Measurements from ENCODE around the gene METTL8.
"Not testable (repeated sequence)": the region's sequence is repeated elsewhere in the genome, so short reads cannot be mapped to it uniquely, and the experiment has no call there.

Gene METTL8

DNA sequence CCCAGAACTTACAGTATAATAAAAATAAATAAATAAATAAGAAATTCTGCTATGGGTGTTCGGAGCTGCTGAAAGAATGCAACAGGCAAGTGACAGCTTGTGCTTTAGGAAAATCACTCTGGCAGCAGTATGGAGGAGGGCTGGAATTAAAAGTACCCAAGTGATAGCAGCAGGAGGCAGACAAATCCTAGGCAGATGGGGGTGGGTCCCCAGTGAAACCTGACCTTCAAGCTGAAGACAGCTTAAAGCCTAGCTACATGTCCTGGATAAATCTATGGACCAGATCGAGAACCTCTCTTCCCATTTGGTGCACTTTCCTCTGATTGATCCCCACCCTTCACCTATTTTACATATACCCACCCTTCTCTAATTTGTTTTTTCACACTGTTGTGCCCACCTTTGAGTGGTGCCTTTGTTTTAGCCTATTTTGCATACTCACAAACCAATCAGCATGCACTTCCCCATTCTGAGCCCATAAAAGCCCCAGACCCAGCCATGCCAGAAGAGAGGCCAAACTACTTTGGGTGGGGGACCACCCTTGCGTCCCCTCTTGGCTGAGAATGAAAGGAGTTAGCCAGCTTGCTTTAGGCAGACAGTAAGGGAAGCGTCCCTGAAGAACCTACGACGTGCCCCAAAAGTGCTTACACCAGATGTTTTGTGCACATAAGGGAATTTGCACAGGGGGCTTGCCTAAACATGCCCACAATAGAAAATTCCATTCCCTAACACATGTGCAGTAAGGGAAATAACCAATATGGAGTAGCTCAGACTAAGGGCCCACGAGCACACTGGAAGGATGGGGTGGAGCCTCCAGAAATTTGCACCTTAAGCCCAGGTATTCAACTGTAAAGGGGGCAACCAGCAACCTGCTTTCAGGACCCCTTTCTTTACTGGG is 3.0 kb downstream of the METTL8 start:
- no peak for DNase-seq

DNA sequence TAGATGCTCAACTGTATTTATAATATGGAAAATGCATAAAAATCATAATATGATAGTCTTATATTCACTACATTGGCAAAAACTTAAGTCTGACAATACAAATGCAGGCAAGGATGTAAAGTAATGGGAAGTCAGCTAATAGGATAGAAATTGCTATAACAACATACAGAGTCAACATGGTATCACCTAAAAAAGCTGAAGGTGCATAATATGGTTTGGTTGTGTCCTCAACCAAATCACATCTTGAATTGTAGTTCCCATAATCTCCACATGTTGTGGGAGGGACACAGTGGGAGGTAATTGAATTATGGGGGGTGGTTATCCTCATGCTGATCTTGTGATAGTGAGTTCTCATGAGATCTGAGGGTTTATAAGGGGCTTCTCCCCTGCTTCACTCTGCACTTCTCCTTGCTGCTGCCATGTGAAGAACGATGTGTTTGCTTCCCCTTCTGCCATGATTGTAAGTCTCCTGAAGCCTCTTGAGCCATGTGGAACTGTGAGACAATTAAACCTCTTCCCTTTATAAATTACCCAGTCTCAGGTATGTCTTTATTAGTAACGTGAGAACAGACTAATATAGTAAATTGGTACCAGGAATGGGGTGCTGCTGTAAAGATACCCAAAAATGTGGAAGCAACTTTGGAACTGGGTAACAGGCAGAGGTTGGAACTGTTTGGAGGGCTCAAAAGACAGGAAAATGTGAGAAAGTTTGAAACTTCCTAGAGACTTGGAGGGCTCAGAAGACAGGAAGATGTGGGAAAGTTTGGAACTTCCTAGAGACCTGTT is 10.9 kb downstream of the METTL8 start:
- DNase-seq, result not testable (repeated sequence)

DNA sequence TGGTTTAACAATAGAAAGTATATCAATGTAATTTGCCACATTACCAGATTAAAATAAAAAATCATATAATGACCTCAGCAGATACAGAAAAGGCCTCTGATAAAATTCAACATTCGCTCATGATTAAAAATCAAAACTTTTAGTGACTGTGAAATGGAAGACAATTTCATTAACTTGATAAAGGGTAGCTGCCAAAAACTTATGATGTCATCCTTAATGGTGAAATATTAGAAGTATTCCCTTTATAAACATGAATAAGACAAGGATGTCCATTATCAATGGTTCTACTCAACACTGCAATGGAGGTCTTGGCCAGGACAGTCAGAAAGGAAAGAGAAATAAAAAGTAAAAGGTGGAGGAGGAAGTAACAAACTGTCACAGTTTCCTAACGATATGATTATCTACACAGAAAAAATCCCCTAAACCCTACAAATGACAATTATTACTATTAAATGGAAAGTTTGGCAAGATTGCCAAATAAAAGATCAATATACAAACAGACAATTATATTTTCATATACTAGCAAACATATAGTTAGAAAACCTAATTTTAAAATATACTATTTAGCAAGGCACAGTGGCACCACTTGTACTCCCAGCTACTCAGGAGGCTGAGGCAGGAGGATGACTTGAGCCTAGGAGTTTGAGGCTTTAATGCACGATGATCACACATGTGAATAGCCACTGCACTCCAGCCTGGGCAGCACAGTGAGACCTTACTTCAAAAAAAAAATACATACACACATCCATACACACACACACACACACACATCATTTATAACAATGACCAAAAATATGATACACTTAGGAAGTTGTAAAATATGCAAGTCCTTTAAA is 12.8 kb downstream of the METTL8 start:
- DNase-seq, result no peak

DNA sequence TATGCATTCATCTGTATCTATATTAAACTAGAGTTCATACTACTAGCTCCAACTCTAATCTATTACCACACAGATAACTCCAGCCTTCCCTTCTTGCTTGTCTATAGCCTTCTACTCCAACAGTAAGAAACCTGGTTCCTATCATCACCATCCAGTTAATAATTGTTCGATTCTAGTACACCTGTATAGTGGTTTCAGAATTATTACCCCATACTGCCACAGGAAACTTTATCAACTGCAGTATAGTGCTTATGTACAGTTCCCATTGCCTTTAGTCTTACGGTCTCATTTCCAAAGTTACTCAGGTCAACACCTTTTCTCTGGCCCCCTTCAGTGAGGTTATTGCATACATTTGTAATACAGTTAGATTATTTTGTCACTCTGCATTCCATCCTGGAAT is 14.5 kb downstream of the METTL8 start:
- no peak for DNase-seq

DNA sequence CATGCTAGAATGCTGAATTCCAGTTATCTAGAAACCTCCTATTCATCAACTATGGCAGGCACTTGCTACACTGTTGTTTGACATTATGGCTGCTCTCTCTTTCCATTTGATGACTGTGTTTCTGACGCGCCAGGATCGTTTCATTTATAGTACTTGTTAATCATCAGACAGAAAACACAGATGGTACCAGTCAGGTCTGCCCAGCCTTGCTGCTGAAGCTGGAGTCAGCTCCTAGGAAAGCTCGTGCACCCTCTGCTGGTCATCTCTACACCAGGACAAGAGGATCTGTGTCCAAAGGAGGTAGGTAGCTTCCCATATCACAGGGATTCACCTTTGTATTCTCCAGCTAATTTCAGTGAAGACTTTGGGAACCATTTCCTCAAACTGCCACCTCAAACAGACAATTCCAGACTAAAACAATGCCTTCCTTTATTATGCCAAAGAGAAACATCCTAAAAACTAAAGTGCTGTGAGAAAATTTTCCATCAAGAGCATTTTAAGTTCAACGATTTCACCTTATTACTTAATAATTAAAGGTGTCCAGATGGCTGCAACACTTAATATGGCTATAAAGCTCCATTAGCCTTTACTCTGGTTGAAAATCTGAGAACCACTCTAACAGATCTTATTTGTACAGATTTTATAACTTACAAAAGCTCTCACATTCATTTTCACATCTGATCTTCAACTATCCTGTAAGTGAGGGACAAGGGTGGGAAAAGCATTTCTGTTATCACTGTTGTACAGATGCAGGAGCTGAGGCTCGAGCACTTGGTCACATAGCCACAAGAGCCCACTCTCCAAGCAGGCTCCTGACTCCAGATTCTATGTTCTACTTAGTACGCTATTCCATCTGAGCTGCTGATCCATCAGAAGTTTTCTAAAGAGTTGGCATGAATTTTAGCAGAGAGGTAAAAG is 17.5 kb downstream of the METTL8 start:
- DNase-seq, result peak in 54 of 56 donors; percentile 6 to 89 (median 62)

DNA sequence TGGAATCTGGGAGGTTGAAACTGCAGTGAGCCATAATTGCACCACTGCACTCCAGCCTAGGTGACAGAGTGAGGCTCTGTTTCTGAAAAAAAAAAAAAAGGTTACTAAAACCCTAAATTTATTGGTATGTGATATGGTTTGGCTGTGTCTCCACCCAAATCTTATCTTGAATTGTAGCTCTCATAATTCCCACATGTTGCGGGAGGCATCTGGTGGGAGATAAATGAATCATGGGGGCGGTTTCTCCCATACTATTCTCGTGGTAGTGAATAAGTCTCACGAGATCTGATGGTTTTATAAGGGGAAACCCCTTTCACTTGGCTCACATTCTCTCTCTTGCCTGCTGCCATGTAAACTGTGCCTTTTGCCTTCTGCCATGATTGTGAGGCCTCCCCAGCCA is 19.1 kb downstream of the METTL8 start:
- DNase-seq, result not testable (repeated sequence)

DNA sequence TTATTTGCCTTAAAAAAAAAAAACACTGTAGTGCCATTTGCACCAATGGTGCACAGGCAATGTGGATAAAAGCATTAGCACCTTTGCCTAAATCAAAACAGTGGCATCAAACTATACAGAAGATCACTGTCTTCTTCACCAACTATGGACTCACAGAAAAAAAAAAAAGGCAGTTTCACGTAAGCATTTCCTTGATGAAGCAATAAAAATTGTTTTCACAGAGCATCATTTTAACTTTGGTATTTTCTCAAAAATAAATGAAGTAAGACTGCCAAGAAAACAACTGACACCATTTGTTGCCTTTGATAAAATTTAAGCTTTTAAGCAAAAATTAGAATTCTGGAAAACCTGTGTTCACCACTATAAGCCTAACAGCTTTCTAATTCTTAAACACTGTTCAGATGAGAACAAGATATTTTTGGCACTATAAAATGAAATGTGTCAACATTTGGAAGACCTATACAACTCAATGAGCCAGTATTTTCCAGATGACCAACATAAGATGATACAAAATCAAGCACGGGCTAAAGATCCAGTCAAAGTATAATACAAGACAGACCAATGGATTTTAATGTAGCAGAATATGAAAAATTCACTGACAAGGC is 21.1 kb downstream of the METTL8 start:
- DNase-seq, result no peak

DNA sequence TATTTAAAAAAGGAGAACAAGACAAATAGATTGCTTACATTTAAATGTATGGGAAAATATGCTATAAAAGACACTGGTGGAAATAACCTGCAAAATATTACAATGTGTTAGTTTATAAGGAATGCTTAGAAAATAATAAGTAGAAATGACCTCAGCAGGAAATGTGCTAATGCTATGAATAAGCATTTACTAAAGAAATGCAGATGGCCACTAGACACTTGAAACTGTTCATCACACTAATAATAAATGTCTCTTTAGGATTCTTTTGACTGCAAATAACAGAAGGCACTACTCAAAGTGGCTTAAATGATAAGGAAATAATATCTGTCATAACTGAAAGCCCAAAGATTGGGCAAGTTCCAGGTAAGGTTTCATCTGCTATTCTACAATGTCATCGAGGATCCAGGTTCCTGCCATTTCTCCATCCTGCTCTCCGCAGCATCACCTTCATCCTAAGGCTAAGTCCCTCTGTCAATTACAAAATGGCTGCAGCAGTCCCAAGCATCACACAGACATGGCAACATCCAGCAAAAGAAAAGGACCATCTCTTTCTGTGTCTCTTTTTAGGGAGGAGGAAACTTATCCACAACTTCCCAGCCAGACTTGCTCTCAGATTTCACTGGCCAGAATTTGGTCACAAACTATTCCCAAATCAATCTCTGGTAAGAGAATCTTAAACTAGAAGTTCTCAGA is 21.9 kb downstream of the METTL8 start:
- no peak for DNase-seq

DNA sequence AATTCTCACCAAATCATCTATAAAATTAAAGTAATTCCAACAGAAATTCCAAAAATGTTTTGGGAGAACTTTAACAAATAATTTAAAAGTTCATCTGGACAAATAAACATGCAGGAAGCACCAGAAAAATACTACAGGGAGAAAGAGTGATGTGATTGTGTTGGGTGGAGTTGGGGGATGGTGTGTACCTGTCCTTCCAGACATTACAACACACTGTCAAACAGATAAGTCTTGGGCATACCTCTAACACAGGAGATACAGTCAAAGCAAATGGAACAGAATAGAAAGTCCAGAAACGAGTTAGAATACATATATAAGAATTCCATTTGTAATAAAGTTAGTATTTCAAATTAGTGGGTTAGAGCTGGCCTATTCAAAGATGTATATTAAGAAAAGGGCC is 22.6 kb downstream of the METTL8 start:
- DNase-seq, result no peak

DNA sequence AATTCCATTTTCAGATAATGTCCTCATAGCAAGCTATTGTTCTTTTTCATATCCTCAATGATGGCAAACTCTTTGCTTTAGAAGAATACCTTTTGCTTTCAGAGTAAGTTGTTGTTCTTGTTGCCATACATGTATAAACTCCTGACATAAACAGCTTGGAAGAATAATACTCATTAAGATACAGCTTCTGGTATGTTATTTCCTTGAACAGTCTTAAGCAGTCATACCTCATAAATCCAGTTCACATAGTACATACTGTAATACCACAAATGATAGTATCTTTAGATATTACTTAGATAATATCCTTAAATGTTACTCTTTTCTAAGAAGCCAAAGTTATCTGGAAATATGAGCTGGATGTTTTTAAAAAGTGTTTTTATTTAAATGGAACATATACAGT is 23.2 kb downstream of the METTL8 start:
- no peak for DNase-seq

DNA sequence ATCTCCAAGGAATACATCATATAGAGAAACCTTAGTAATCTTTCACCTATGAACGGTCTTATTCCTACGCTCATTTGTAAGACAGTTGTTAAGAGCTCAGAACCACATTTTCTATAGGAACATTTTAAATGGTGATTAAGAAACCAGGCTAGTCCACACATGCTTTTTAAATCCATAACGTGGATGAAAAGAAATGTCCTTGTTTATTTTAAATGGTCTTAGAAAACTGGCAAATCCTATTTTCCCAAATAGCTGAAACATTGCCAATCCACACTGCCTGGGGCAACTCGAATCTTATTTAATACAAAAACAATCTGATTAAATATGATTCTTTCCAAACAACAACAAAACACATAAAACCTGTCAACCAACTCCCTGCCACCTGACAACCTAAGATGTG is 23.7 kb downstream of the METTL8 start:
- no peak for DNase-seq

DNA sequence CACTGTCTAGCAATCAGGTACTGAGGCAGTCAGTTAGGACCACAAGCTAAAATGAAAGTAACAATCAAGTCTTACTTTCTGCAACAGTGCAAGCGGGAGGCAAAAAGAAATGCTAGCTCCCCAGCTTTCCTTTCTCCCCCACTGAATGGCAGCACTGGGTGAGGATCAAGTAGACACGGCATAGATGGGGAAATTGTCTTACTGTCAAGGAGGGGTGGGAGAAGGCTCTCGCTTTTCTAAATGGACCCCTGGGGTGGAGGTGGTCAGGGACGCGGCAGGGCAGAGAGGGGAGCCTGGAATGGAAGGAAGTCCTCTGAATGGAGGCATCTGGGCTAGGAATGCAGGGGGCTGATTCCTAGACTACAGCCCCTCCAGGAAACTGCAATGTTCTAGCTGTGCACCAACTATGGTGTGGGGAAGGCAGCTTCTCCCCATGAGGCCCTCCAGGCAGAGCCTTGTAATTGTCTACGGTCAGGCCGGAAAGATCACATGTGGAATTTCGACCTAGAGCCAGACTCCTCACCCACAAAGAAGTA is 24.3 kb downstream of the METTL8 start:
- DNase-seq, result peak in 1 of 56 donors; percentile 5

DNA sequence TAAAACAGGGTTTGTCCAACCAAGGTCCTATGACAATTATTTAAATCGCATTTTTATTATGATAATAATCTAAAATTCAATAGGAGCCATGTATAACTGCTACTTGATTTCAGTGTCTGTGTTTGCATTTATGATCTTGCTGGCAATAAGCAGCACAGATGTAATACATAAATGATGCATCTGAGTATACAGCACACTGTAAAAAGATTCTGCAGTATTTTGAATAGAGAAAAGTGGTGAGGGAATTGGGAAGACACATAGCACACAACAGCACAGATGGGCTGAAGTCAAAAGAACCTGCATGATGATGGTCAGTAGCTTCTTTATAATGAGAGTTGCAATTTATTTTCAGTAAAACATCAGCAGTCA is 26.1 kb downstream of the METTL8 start:
- DNase-seq, result no peak

DNA sequence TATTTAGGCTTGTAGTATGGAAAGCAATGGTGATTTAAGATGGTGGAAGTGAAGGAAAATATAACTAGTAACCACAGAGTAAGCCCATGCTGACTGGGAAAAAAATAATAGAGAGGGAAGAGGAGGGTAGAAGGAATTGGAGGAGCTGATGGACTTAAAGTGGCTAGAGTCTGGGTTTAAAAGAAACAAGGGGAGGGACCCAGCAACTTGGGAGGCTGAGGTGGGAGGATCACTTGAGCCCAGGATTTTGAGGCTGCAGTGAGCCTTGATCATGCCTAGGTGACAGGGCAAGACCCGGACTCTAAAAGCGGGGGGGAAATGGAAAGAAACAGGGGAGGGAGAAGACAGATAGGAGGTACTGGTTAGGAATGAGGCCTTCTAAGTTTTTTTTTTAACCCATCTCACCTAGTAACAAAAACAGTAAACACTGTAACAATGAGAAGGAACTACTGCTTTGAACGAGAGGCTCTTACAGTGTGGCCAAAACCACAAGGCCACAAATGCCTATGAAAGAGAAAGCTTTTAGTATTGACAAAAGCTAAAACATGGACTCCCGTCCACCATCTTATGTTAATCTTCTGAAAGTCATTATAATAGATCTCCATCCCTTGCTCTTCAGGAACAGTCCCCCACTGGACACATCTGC is 26.6 kb downstream of the METTL8 start:
- DNase-seq, result no peak

DNA sequence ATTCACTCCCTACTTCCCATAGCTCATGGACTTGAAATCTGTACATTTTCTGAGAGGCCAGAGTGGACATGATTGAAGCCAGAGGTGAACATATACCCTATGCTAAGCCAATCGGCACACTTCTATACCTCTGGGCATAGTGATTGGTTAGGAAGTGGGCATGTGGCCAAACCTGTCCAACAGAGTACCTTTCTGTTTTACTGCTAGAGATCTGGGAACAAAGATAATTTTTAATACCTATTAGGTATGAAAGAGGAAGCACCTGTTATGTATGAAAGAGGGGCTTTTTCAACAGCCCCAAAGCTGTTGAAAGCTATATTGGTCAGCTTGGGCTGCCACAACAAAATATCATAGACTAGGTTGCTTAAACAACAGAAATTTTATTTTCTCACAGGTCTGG is 27.7 kb downstream of the METTL8 start:
- no peak for DNase-seq

DNA sequence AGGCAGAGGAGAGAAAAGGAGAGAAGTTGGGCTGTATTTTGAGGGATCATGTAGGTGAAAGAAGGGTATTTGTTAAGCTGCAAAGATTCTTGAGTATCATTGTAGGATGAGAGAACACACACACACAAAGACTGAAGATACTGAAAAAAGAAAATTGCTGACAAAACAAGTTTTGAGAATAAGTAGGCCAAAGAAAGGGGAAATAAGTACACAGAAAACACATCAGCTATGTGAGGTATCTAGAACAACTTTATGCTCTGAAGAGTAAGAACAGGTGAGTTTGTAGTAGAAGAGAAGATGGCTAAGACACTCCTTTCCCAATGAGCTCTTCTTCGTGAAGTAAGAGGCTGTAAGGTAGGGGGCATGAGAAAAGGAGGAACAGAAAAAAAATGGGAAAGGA is 28.2 kb downstream of the METTL8 start:
- DNase-seq, result no peak

DNA sequence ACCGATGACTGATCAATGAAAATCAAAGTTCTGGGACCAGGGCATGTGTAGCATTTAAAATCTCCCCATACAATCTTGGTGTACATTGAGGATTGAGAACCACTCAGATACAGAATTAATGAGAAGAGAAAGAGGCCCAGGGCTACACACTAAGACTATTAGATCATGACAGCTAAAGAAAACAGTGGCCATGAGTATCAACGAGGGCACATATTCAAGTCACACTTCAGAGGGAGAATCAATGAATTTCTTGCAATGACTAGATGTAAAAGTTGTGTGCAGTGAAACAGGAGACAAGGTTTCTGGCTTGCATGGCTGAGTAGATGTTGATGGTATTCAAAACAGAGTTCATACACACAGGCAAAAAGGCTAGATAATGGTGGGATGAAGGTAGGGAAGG is 29.1 kb downstream of the METTL8 start:
- no peak for DNase-seq

DNA sequence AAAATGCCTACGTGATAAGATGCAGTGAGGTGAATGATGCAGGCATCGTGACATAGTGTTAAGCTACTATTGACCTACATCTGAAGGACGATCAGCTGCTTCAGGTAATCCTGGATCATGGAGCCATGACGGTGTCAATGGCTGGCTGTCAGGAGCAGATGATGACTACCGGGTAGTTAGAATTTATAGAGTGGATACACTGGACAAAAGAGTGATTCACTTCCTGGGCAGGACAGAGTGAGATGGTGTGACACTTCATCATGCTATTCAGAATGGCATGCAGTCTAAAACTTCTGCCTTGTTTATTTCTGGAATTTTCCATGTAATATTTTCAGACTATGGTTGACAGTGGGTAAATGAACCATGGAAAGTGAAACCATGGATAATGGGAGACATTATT is 29.5 kb downstream of the METTL8 start:
- no peak for DNase-seq

Data from amygdala (tissue), 56 donors.